ENCODE measurements around the gene ZNF492.
"Not testable (repeated sequence)": the region's sequence is repeated elsewhere in the genome, so short reads cannot be mapped to it uniquely, and the experiment has no call there.

Gene ZNF492

GRCh38 chr19:22633706-22634449 is at the start of gene ZNF492:
ZNF492 (plus strand) TSS chr19:22634324; CDS start chr19:22653400, 19,076 bp downstream.
- DNase-seq (ENCODE audit: low read depth) = peak; percentile 59

- no peak for DNase-seq (ENCODE audit: low read depth)
These were observed 38.7 kb upstream of the ZNF492 start for GRCh38 chr19:22595422-22595821.

DNA sequence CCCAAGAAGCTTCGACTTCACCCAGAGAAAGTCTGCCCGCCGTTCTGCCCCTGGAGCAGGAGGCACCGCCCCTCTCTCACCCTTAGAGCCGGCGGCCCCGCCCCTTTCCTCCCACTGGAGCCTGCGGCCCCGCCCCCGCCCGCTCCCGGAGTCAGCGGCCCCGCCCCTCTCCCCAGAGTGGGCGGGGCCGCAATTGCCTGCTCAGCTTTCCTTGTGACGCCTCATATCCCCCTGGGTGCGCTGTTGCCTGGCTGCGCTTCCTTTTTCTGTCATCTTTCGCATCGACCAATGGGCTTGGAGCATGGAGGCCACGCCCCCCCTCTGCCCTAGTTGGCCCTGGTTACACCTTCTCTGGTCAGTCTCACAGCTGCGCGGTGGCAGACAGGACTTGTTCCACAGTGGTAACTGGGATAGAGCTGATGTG is 38.2 kb upstream of the ZNF492 start:
- DNase-seq (ENCODE audit: low read depth) = no peak

- DNase-seq (ENCODE audit: low read depth) = no peak
These were observed 33.2 kb upstream of the ZNF492 start for GRCh38 chr19:22600690-22601648.

- no peak for DNase-seq (ENCODE audit: low read depth)
These were observed 32.1 kb upstream of the ZNF492 start for GRCh38 chr19:22601906-22602630.

- DNase-seq (ENCODE audit: low read depth) = no peak
These were observed 31.4 kb upstream of the ZNF492 start for GRCh38 chr19:22602631-22603272.

DNA sequence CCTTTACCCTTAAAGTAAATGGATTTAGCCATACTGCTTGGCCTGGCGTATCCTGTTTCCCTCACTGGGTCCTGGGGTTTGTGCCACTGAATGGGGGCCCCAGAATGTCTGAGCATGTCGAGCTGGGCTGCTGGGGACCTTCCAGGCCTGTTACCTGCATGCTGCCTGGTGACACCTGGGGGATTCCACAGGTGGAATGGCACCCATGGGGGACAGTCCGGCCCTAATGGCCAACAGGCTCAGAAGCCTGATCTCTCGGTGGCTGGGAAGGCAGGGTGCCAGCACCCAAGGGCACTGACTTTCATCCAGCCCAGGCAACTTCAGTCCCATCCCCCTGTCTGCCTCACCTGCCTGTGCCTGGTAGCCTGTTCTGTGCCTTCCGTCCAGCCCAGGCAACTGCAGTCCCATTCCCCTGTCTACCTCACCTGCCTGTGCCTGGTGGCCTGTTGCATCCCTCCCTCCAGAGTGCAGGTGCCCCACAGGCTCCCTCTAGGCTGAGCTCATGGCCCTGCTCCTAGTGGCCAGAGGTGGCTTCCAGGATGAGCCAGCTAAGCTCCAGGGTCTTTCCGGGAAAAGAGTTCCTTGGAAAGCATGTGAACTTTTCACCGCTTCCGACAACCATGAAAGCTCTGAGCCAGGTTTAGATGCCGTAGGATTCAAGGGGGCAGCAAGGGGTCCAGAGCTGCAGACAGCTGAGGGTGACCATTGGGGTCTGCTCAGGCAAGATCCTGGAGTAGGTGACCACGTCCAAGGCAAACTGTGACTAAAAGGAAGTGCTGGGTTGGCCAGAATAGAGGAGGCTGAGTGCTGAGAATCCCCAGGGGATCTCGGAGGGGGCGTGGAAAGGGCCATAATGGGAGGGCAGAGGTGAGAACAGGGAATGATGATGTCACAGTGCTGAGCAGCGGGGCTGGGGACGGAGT is 30.3 kb upstream of the ZNF492 start:
- no peak for DNase-seq (ENCODE audit: low read depth)

GRCh38 chr19:22604571-22605274 is 29.4 kb upstream of the ZNF492 start:
- DNase-seq (ENCODE audit: low read depth) = no peak

DNA sequence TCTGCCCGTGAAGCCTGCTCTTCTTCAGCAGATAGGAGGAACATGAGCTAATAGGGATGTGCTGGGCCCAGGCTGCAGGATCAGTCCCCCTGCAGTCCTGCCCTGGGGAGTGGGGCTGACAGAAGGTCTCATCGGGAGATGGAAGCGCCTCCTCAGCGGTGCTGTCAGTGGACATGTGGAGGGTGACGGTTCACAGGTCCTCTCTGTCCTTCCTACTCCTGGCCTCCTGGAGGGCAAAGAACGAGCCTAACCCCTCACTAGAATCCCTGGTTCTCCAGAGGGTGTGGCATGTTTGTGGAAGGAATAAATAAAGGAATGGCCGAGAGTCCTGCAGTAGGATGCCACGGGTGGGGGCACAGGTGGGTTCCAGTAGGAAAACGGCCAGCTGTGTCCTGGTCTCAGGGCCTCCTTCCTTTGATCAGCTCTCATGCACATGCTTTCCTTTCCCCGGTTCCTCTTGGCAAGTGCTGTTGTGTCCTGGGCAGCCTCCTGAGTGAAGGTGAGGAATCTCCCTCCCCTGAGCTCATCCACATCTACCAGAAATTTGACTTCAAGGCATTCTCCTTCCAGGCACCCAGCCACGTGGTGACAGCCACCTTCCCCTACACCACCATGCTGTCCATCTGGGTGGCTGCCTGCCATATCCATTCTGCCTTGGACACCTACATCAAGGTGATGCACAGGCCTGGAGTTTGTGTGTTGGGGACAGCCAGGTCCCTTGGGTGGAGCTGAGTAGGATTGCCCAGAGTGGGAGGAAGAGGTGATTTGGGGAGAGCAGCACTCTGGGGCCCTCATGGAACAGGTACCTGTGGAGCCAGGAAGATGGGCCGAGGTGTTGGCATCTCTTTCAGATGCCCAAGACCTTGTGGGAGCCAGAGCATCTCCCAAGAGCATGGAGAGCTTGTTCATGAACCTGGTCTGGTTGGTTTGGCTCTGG is 28.6 kb upstream of the ZNF492 start:
- no peak for DNase-seq (ENCODE audit: low read depth)

GRCh38 chr19:22606212-22606553 is 27.9 kb upstream of the ZNF492 start:
- DNase-seq (ENCODE audit: low read depth) = no peak

- DNase-seq (ENCODE audit: low read depth) = no peak
These were observed 27.0 kb upstream of the ZNF492 start for GRCh38 chr19:22606954-22607652.

DNA sequence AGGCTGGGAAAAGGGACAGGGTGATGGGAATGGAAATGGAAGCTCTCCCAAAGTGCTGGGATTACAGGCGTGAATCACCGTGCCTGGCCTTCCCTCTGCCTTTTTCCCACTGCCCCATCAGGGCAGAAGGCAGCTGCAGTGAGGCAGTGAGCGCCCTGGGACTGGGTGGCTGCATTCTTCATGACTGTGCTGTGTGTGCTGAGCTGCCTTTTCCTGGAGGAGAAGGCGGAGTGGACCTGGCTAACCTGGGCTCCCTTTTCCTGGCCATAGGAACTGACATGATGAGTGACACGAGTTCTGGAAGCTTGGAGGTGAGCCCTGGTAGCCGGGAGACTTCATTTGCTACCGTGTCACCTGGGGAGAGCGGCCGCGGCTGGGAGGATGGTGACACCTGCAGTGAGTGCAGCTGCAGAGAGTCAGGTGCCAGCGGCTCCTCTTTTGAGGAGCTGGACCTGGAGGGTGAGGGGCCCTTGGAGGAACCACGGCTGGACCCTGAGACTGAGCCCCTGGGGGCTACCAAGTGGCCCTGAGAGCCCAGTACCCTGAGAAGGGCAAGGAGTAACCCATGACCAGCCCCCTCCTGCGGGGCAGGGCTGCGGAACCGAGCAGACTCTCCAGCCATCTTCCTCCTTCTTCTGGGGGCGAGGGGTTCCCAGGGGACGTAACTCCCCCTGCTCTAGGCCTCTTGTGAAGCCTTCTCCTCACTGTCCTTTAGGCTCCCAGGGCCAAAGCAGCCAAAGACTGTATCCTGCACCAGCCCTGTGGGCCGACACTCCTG is 26.3 kb upstream of the ZNF492 start:
- no peak for DNase-seq (ENCODE audit: low read depth)

- no peak for DNase-seq (ENCODE audit: low read depth)
These were observed 25.7 kb upstream of the ZNF492 start for GRCh38 chr19:22608441-22608840.

DNA sequence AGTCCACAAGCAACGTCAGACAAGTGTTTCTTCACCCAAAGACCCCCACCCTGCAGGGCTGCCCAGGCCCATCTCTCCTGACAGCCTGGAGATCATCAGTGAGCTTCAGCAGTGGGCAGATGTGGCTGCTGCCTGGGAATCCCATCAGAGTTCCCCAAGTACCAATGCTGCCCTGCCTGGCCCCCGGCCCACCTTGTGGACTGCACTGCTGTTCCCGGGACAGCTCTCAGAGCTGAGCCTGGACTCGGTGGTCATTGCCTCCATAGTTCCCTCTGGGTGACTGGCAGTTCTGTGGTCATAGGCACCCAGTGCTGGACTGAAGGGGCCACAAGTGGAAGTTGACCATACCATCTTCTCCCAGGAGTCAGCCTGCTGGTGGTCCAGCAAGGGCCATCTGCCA is 24.5 kb upstream of the ZNF492 start:
- DNase-seq (ENCODE audit: low read depth) = no peak

DNA sequence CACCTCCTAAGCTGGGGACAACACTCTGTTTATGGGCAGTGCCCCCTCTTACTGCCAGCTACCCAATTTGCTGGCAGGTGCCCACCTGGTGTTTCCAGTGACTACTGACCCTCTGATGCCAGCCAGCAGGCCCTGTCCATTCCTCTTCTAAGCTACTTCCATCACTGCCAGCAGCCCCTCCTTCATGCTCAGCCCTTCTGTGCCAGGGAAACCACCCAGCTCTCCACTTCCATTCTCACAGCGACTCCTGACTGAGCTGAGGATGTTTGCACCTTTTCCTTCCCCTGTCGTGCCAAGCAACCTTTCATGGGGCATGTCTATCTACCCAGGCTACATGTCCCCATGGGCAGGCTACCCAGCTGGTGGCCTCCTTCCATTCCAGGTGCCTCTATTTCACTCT is 24.0 kb upstream of the ZNF492 start:
- no peak for DNase-seq (ENCODE audit: low read depth)

- no peak for DNase-seq (ENCODE audit: low read depth)
These were observed 21.8 kb upstream of the ZNF492 start for GRCh38 chr19:22612316-22612715.

DNA sequence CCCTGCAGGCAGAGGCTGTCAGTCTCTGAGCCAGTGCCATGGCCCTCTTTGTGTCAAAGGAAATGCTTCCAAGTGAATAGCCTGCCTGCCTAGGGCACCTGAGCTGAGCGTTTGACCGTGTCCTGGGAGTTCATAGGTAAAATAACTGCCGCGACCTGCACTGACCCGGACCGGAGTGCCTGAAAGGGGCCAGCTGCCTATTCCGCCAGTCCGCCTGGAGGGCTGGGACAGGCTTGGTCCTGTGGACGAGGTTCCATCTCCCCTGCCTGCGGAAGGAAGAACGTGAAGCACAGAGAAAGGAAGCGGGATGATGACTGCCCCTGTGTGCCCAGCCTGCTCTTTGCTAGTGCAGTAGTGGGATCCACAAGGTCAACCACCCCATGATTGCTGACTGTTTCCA is 17.5 kb upstream of the ZNF492 start:
- DNase-seq (ENCODE audit: low read depth) = no peak

GRCh38 chr19:22617181-22617580 is 16.9 kb upstream of the ZNF492 start:
- not testable (repeated sequence) for DNase-seq (ENCODE audit: low read depth)
